Measurements from ENCODE around the gene SYNE1.
"Not testable (repeated sequence)": the region's sequence is repeated elsewhere in the genome, so short reads cannot be mapped to it uniquely, and the experiment has no call there.

GRCh38 chr6:152495456-152495855 lies 141.7 kb downstream of the SYNE1 start:
- not testable (repeated sequence) for TF ChIP-seq RNF2 (IDR thresholded peaks at IDR 0.05; ENCODE audit: borderline replicate concordance, low read depth); CTCF (IDR thresholded peaks at IDR 0.05); PBX3 (IDR thresholded peaks at IDR 0.05); BHLHE40 (IDR thresholded peaks at IDR 0.05; ENCODE audit: low read depth, low read length); RCOR1 (IDR thresholded peaks at IDR 0.05; ENCODE audit: low read depth, low read length); JUNB (IDR thresholded peaks at IDR 0.05); SMC3 (IDR thresholded peaks at IDR 0.05)

Data from A549 (cell line).